ENCODE measurements around the gene CERS4.

Gene CERS4

DNA sequence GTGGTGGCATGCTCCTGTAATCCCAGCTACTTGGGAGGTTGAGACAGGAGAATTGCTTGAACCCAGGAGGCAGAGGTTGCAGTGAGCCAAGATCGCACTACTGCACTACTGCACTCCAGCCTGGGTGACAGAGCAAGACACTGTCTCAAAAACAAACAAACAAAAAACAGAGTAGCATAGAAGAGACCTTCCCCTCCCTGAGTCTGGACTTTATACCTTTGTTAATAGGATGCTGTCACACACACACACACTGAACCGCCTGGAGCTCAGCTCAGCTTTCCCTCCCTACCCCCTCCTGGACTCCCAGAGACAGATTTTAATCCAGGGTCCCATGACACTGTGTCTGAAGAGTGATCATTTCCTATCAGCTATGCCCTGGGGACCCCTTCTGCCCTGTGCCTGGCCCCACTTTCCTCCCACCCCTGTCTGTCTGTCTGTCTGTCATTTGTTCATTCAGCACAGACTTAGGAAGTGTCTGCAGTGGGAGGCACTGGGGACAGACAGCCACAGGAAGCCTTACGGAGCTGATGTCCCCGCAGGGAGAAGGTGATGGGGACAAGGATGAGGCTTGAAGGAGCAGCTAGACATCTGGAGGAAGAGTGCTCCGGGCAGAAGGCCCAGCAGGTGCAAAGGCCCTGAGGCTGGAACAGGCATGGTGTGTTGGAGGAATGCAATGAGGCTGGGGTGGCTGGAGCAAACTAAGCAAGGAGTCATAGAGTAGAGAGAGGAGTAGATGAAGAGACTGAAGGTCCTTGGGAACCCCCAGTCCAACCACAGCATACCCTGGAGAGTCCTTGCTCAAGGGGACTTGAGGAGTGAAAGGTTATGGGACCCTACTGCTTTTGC lies 4.9 kb downstream of the CERS4 start:
- no peak for TF ChIP-seq CEBPB (IDR thresholded peaks at IDR 0.05)
- no peak for TF ChIP-seq ZBTB7A (IDR thresholded peaks at IDR 0.05; ENCODE audit: low read depth)
- TF ChIP-seq EP300 (IDR thresholded peaks at IDR 0.05; ENCODE audit: borderline replicate concordance): no peak
- no peak for TF ChIP-seq RAD21 (IDR thresholded peaks at IDR 0.05; ENCODE audit: low read depth)
- TF ChIP-seq FOXM1 (IDR thresholded peaks at IDR 0.05; ENCODE audit: borderline replicate concordance, low read depth): no peak
- TF ChIP-seq, protein P1, sequence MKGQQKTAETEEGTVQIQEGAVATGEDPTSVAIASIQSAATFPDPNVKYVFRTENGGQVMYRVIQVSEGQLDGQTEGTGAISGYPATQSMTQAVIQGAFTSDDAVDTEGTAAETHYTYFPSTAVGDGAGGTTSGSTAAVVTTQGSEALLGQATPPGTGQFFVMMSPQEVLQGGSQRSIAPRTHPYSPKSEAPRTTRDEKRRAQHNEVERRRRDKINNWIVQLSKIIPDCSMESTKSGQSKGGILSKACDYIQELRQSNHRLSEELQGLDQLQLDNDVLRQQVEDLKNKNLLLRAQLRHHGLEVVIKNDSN (IDR thresholded peaks at IDR 0.05): no peak

DNA sequence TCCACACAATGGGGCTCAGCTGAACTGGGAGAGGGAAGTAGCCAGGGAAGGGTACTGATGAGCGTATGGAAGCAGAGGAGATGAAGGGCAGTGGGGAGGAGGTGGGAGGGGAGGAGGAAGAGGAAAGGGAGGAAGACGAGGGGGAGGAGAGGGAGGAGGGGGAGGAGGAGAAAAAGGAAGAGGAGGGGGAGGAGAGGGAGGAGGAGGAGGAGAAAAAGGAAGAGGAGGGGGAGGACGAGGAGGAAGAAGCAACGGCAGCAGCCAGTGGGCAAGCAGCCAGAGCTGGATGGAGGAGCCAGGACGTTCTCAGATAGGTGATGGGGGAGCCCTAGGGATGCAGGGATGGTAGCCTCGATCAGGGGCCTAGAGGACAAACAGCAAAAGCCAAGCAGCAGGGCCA lies 5.6 kb downstream of the CERS4 start:
- no peak for TF ChIP-seq TAF1 (IDR thresholded peaks at IDR 0.05; ENCODE audit: low read depth)
- TF ChIP-seq, protein P2, sequence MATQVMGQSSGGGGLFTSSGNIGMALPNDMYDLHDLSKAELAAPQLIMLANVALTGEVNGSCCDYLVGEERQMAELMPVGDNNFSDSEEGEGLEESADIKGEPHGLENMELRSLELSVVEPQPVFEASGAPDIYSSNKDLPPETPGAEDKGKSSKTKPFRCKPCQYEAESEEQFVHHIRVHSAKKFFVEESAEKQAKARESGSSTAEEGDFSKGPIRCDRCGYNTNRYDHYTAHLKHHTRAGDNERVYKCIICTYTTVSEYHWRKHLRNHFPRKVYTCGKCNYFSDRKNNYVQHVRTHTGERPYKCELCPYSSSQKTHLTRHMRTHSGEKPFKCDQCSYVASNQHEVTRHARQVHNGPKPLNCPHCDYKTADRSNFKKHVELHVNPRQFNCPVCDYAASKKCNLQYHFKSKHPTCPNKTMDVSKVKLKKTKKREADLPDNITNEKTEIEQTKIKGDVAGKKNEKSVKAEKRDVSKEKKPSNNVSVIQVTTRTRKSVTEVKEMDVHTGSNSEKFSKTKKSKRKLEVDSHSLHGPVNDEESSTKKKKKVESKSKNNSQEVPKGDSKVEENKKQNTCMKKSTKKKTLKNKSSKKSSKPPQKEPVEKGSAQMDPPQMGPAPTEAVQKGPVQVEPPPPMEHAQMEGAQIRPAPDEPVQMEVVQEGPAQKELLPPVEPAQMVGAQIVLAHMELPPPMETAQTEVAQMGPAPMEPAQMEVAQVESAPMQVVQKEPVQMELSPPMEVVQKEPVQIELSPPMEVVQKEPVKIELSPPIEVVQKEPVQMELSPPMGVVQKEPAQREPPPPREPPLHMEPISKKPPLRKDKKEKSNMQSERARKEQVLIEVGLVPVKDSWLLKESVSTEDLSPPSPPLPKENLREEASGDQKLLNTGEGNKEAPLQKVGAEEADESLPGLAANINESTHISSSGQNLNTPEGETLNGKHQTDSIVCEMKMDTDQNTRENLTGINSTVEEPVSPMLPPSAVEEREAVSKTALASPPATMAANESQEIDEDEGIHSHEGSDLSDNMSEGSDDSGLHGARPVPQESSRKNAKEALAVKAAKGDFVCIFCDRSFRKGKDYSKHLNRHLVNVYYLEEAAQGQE (IDR thresholded peaks at IDR 0.05; ENCODE audit: low read depth): no peak

DNA sequence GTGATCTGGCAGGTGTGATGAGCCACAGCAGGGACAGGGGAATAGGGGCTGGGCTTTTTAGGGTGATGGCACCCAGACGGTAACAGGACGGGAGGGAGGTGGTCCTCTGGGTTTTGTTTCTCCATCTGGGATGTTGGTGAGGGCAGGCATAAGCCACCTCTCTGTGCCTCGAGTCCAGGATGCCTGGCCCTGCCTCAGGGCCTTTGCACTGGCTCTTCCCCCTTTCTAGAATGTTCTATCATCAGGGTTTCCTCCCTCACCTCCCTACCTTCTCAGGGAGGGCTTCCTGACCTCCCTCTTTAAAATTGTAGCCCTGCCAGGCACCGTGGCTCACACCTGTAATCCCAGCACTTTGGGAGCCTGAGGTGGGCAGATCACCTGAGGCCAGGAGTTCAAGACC lies 6.6 kb downstream of the CERS4 start:
- TF ChIP-seq TEAD4 (IDR thresholded peaks at IDR 0.05): no peak
- TF ChIP-seq RAD21 (IDR thresholded peaks at IDR 0.05; ENCODE audit: low read depth): no peak
- TF ChIP-seq, protein P2 (IDR thresholded peaks at IDR 0.05; ENCODE audit: low read depth): no peak
- TF ChIP-seq NFIC (IDR thresholded peaks at IDR 0.05): no peak
- TF ChIP-seq, protein P3, sequence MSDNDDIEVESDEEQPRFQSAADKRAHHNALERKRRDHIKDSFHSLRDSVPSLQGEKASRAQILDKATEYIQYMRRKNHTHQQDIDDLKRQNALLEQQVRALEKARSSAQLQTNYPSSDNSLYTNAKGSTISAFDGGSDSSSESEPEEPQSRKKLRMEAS (IDR thresholded peaks at IDR 0.05): no peak
- no peak for TF ChIP-seq EP300 (IDR thresholded peaks at IDR 0.05; ENCODE audit: borderline replicate concordance)
- no peak for TF ChIP-seq CREB1 (IDR thresholded peaks at IDR 0.05; ENCODE audit: low read depth)
- no peak for TF ChIP-seq FOXM1 (IDR thresholded peaks at IDR 0.05; ENCODE audit: borderline replicate concordance, low read depth)
- TF ChIP-seq EGR1 (IDR thresholded peaks at IDR 0.05): no peak
- TF ChIP-seq ZBTB7A (IDR thresholded peaks at IDR 0.05; ENCODE audit: low read depth): no peak
- TF ChIP-seq CEBPB (IDR thresholded peaks at IDR 0.05): no peak
- TF ChIP-seq YY1 (IDR thresholded peaks at IDR 0.05; ENCODE audit: low read depth): no peak
- no peak for TF ChIP-seq TCF12 (IDR thresholded peaks at IDR 0.05; ENCODE audit: low read depth)

DNA sequence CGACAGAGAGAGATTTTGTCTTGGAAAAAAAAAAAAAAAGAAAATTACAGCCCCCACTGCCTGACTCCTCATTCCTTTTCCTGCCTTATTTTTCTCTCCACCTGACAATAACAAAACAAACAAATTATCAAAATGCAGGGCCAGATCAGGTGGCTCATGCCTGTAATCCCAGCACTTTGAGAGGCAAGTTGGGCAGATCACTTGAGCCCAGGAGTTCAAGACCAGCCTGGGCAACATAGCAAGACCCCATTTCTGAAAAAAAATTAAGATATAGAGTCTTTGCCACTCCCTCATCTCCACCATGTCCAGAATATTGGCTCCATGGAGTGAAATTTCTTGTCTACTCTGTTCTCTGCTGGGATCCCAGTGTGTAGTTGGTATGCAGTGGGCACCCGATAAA lies 7.2 kb downstream of the CERS4 start:
- TF ChIP-seq RAD21 (IDR thresholded peaks at IDR 0.05; ENCODE audit: low read depth) (no peak), EP300 (IDR thresholded peaks at IDR 0.05; ENCODE audit: borderline replicate concordance) (no peak), TAF1 (IDR thresholded peaks at IDR 0.05; ENCODE audit: low read depth) (no peak), TEAD4 (IDR thresholded peaks at IDR 0.05) (no peak), CEBPB (IDR thresholded peaks at IDR 0.05) (no peak), ZBTB7A (IDR thresholded peaks at IDR 0.05; ENCODE audit: low read depth) (no peak), CREB1 (IDR thresholded peaks at IDR 0.05; ENCODE audit: low read depth) (no peak), NFIC (IDR thresholded peaks at IDR 0.05) (no peak), FOXM1 (IDR thresholded peaks at IDR 0.05; ENCODE audit: borderline replicate concordance, low read depth) (no peak)
- TF ChIP-seq, protein P1 (IDR thresholded peaks at IDR 0.05): no peak
- TF ChIP-seq, protein P2 (IDR thresholded peaks at IDR 0.05; ENCODE audit: low read depth): no peak
- TF ChIP-seq, protein P3 (IDR thresholded peaks at IDR 0.05): no peak

Measured in Ishikawa (cell line).